ENCODE results near the gene ASPG.

The ASPG gene

DNA sequence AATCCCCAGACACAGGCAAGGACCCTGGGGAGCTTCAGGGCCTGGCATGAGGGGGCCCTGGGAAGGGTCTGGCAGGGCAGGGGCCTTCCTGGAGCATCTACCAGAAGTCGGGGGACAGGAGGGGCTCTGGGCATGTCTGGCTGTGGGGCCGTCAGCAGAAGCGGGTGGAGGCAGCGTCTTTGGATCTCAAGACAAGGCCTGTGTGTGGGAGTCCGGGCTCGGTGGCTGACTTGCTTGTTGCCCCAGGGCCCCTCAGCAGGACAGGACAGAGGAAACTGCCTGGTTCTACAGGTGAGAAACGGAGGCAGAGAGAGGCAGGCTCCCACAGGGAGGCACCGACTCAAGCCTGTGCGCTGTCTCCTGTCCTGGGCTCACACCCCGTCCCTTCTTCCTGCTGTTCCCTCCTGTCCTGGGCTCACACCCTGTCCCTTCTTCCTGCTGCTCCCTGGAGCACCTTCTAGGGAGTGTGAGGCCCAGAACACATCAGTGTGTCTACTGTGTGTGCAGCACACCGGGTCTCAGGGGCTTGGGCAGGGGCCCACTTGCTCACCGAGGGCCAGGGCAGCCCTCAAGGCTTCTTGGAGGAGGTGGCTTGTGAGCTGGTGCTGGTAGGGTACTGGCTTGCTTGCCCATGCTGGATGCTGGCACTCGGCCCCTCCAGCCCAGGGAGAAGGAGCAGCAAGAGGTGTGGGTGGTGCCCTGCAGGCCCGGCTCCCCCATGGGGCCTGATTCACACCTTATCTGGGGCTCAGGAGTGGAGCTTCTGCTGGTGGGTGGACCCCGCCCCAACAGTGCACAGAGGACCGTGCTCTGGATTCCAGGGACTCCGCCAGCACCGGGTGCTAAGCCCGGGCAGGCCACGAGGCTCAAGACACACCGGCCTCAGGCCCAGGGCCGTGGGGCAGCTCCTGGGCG is 14.9 kb downstream of the ASPG start:
- no peak overlapping the region for H3K27ac ChIP-seq (ENCODE audit: low read depth, low read length)
- no peaks in the 10 kb centered on the region for H3K27me3 ChIP-seq (ENCODE audit: control insufficient read depth, low read length)
- H3K79me2 ChIP-seq (ENCODE audit: control insufficient read depth, low read length): no peaks in the 10 kb centered on the region
- H3K9me3 ChIP-seq (ENCODE audit: control insufficient read depth, insufficient read depth, low read length): no peaks in the 10 kb centered on the region
- H3K4me1 ChIP-seq (ENCODE audit: control insufficient read depth, low read length): no peaks in the 10 kb centered on the region
- H3F3A ChIP-seq (ENCODE audit: control insufficient read depth, insufficient read depth): no peaks in the 10 kb centered on the region
- TF ChIP-seq, protein P1, sequence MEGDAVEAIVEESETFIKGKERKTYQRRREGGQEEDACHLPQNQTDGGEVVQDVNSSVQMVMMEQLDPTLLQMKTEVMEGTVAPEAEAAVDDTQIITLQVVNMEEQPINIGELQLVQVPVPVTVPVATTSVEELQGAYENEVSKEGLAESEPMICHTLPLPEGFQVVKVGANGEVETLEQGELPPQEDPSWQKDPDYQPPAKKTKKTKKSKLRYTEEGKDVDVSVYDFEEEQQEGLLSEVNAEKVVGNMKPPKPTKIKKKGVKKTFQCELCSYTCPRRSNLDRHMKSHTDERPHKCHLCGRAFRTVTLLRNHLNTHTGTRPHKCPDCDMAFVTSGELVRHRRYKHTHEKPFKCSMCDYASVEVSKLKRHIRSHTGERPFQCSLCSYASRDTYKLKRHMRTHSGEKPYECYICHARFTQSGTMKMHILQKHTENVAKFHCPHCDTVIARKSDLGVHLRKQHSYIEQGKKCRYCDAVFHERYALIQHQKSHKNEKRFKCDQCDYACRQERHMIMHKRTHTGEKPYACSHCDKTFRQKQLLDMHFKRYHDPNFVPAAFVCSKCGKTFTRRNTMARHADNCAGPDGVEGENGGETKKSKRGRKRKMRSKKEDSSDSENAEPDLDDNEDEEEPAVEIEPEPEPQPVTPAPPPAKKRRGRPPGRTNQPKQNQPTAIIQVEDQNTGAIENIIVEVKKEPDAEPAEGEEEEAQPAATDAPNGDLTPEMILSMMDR (IDR thresholded peaks at IDR 0.05; ENCODE audit: low read depth, low read length, poor library complexity, severe bottlenecking): no peak
- TF ChIP-seq EZH2phosphoT487 (IDR thresholded peaks at IDR 0.05; ENCODE audit: borderline replicate concordance, low read length): no peak
- H4K20me1 ChIP-seq (ENCODE audit: control insufficient read depth, insufficient read depth, low read depth, low read length): no peaks in the 10 kb centered on the region
- no peaks in the 10 kb centered on the region for H3K36me3 ChIP-seq (ENCODE audit: control insufficient read depth, low read length)
- no peaks in the 10 kb centered on the region for H3K9me2 ChIP-seq (replicated peaks; ENCODE audit: control insufficient read depth, low read length)
- no peak overlapping the region for H3K4me3 ChIP-seq (ENCODE audit: low read length)
- no peak overlapping the region for H3K4me2 ChIP-seq (ENCODE audit: low read length)

DNA sequence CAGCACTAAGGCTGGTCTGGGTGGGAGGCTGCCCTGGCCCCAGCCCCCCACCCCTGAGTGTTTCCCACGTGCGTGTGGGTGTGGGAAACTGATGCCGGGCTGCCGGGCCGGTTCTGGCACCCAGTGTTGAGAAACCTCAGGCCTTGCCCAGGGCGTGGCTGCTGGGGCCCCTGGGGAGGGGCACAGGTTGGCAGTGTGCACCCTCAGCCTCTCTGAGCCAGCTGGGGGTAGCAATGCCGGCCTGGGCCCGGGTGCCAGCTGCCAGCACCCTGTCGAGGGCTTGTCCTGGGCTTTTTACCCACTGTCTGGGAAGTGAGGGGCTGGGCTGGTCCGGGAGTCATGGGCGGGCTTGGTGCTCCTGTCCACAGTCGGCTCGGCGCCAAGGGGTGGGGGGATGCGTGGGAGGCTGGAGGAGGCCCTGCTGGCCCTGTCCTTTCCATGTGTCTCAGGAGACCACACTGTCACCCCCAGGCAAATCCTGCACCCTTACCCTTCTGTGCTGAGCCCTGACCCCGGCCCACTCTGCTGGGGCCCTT is 15.7 kb downstream of the ASPG start:
- no peak overlapping the region for H3K4me3 ChIP-seq (ENCODE audit: low read length)
- H3F3A ChIP-seq (ENCODE audit: control insufficient read depth, insufficient read depth): no peaks in the 10 kb centered on the region
- H3K9me2 ChIP-seq (replicated peaks; ENCODE audit: control insufficient read depth, low read length): no peaks in the 10 kb centered on the region
- H3K79me2 ChIP-seq (ENCODE audit: control insufficient read depth, low read length): no peaks in the 10 kb centered on the region
- H3K36me3 ChIP-seq (ENCODE audit: control insufficient read depth, low read length): no peaks in the 10 kb centered on the region
- H3K27me3 ChIP-seq (ENCODE audit: control insufficient read depth, low read length): no peaks in the 10 kb centered on the region
- no peak for TF ChIP-seq EZH2phosphoT487 (IDR thresholded peaks at IDR 0.05; ENCODE audit: borderline replicate concordance, low read length)
- TF ChIP-seq, protein P1 (IDR thresholded peaks at IDR 0.05; ENCODE audit: low read depth, low read length, poor library complexity, severe bottlenecking): no peak
- H3K4me1 ChIP-seq (ENCODE audit: control insufficient read depth, low read length): no peaks in the 10 kb centered on the region
- no peak overlapping the region for H3K27ac ChIP-seq (ENCODE audit: low read depth, low read length)
- no peak overlapping the region for H3K4me2 ChIP-seq (ENCODE audit: low read length)
- H4K20me1 ChIP-seq (ENCODE audit: control insufficient read depth, insufficient read depth, low read depth, low read length): no peaks in the 10 kb centered on the region
- no peaks in the 10 kb centered on the region for H3K9me3 ChIP-seq (ENCODE audit: control insufficient read depth, insufficient read depth, low read length)

DNA sequence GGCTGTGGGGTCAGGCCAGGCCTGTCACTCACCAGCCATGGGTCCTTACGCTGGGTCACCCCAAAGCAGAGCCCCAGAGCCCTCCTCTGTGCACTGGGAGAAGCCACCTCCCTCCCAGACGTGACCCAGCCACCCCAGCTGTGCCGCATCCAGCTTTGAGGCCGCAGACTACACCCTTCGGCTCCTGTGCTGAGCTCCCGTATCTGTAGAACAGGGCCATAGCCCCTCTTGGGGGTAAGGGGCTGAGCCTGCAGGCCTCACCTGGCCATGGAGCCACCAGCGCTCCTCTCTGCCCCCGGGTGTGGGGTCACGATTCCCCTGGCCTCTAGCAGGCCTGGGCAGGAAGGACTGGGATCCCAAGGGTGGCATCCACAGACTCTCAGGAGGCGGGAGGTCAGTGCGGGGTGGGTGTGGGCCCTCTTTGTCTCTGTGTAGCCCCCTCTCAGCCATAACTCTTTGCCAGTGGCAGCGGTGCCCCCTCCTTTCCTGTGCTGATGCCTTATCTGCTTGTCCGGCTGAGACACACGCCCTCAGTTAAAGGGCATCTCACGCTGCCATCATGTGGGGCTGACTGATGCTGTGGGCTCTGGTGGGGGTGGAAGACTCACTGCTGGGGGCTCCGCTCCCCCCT is 16.3 kb downstream of the ASPG start:
- Histone ChIP-seq H3K27me3 (ENCODE audit: control insufficient read depth, low read length) (no peaks in the 10 kb centered on the region), H3F3A (ENCODE audit: control insufficient read depth, insufficient read depth) (no peaks in the 10 kb centered on the region), H3K79me2 (ENCODE audit: control insufficient read depth, low read length) (no peaks in the 10 kb centered on the region), H3K4me1 (ENCODE audit: control insufficient read depth, low read length) (no peaks in the 10 kb centered on the region), H3K9me3 (ENCODE audit: control insufficient read depth, insufficient read depth, low read length) (no peaks in the 10 kb centered on the region), H3K9me2 (replicated peaks; ENCODE audit: control insufficient read depth, low read length) (no peaks in the 10 kb centered on the region), H4K20me1 (ENCODE audit: control insufficient read depth, insufficient read depth, low read depth, low read length) (no peaks in the 10 kb centered on the region), H3K27ac (ENCODE audit: low read depth, low read length) (no peak overlapping the region), H3K36me3 (ENCODE audit: control insufficient read depth, low read length) (no peaks in the 10 kb centered on the region), H3K4me3 (ENCODE audit: low read length) (no peak overlapping the region), H3K4me2 (ENCODE audit: low read length) (no peak overlapping the region)
- no peak for TF ChIP-seq EZH2phosphoT487 (IDR thresholded peaks at IDR 0.05; ENCODE audit: borderline replicate concordance, low read length)
- TF ChIP-seq, protein P1 (IDR thresholded peaks at IDR 0.05; ENCODE audit: low read depth, low read length, poor library complexity, severe bottlenecking): no peak

Data from DOHH2 (cell line).